HG03460 (cell line): ENCODE measurements around the gene AP4E1.
"Not testable (repeated sequence)": the region's sequence is repeated elsewhere in the genome, so short reads cannot be mapped to it uniquely, and the experiment has no call there.

ENCODE experiments used
- ATAC-seq: cut with Tn5 transposase; IDR thresholded peaks from one replicate; pipeline ENCODE4 v1.9.1; 2021; ENCODE audit not compliant: unreplicated experiment

The AP4E1 gene

DNA sequence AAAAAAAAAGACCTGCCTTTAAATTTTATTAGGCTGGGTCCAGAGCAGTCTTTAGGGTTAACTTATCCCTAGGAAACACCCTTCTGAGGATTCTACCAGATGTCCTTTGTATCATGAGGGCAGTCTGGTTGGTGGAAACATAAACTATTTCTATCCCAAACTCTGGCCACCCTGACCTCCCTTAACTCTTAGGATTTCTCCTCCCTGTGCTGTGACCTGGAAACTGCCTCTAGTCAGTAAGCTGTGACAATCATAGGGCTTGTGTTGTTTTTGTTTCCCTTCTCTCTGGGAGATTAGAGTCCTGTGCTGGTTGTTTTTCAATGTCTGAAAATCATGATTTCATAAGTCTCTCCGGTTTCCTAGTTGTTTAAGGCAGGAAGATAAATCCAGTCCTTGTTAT lies 108.1 kb downstream of the AP4E1 start:
- ATAC-seq = no peak

- no peak for ATAC-seq
These were observed 113.7 kb downstream of the AP4E1 start for GRCh38 chr15:51022206-51022605.

- ATAC-seq = no peak
These were observed 115.0 kb downstream of the AP4E1 start for GRCh38 chr15:51023499-51023898.

GRCh38 chr15:51024735-51025453 lies 116.4 kb downstream of the AP4E1 start:
- no peak for ATAC-seq

GRCh38 chr15:51025454-51025846 lies 117.0 kb downstream of the AP4E1 start:
- ATAC-seq = no peak

GRCh38 chr15:51030649-51031316 lies 122.3 kb downstream of the AP4E1 start:
- ATAC-seq = no peak

GRCh38 chr15:51037474-51037873 lies 129.0 kb downstream of the AP4E1 start:
- not testable (repeated sequence) for ATAC-seq

- ATAC-seq = no peak
These were observed 129.9 kb downstream of the AP4E1 start for GRCh38 chr15:51038162-51038973.

DNA sequence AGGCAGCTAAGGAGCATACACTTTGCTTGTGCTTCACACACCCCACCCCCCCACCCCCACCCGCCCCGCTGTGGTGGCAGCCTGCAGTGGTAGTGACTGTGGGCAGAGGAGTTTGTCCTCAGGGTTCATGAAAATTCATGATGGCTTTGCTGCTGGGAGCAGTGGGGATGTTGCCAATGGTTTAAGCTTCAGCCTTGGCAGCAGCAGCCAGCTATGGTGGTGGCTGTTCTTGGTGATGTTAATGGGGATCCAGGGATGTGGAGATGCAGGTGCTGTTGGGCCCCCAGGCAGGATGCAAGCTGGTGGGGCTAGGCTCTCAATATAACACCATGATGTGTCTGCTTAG lies 130.5 kb downstream of the AP4E1 start:
- no peak for ATAC-seq

DNA sequence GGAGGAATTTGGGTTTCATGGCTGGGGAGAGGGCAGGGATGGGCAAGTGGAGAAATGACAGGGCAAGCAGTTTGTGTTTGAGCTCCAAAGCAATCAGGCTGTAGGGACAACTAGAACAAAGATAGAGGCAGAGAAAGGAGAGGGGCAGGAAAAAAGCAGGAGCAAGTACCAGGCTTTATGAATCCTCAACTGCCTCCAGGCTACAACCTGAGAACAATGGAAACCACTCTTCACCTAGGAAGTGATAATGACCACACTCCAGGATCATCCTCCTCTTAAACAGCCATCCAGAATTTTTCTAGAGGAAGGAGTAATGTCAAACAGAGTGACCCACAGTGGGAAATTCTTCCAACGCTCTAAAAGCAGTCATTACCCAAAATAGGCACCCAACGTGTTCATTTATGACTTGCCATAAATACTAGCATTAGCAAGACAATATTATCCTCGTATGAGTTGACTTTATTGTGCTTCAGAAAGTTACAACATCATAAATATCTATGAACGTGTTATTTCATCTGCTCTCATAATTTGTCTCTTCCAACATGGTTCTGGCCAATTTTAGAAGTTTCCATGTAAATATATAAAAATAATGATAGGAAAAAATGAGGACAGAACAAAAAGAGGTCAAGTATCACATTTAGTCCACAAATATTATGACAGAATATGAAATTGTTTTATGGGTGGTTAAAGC lies 135.7 kb downstream of the AP4E1 start:
- no peak for ATAC-seq

GRCh38 chr15:51046016-51046415 lies 137.5 kb downstream of the AP4E1 start:
- no peak for ATAC-seq

- no peak for ATAC-seq
These were observed 138.4 kb downstream of the AP4E1 start for GRCh38 chr15:51046799-51047449.

GRCh38 chr15:51048308-51048707 lies 139.8 kb downstream of the AP4E1 start:
- ATAC-seq = no peak

DNA sequence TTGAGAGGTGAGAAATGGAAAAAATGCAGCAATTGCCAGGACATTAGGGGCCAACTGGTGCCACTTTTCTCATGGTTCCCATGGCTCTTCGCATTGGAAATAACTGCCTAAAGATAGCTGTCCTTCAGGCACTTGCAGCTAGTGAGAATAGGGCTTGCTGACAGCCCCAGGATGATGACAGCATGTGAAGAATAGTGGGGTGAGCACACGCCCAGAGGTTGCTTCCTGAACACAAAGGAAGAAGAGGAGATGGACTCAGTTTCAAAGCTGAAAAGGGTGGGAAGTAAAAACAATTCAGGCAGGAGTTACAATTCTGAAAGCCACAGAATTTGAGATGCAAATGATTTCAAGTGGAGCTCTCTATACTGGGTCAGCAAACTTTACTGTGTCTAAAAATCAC lies 140.6 kb downstream of the AP4E1 start:
- no peak for ATAC-seq

DNA sequence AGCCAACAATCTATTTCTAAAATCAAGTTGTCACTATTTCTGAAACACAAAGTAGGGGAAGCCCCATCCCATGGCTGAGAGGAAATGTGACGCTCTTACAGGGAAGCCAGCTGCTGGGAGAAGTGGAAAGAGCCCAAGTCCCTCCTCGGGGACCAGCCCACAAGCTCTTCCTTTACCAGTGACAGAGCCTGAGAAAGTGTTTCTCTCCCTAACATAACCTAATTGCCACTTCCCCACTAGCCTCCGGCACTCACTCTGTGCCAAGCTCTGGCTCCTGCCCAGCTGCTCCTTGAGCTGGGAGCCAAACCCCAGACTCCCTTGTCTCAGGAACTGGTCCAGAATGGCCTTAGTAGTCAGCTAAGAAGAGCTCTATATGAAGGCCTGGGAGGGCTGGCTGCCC lies 143.3 kb downstream of the AP4E1 start:
- ATAC-seq = no peak

DNA sequence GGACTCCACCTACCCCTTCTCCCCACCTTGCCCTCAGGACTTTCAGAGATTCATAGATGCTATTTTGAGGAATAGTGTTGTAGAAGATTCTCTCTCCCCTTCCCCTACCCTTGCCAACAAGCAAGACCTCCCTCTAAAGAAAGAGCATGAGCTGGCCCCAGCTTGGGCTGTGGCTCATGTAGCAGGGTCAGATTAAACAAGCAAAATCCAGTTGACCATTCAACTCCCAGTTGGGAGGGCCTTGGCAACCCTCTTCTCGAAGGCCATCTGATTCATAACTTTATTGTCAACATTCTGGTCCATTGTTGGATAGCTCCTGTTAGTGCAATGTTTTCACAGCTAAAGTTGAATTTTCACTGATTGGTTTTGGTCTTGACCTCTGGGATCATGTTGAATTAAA lies 145.1 kb downstream of the AP4E1 start:
- ATAC-seq = no peak

DNA sequence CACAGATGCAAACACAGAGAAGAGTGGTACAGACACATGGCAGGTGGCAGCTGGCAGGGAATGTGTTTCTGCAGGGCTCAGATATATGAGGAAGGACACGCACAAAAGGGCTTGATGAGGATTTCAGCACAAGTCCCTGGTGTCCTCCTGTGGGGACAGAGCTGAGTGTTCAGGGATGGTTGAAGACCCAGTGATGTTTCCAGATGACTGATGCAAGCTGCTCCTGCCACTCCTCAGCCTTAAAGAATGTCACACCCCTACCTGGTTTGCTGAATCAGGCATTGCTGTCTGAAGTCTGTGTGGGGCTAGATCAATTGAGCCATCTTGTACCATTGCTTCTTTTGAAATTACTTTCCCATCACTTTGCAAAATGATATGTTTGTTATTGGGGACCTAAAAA lies 146.1 kb downstream of the AP4E1 start:
- ATAC-seq = no peak
